22Rv1 (cell line): ENCODE data around the gene ACER1.
"Not testable (repeated sequence)": the region's sequence is repeated elsewhere in the genome, so short reads cannot be mapped to it uniquely, and the experiment has no call there.

Source experiments
- H3K27ac ChIP-seq: fragments of 450-650 bp; 2 replicates; pipeline ENCODE4 v1.5.1; 2017
- CTCF ChIP-seq: fragments of 450-650 bp; IDR thresholded peaks from 2 replicates; pipeline ENCODE4 v1.5.1; 2017; ENCODE audit warnings: mild to moderate bottlenecking
- ZFX ChIP-seq: fragments of 450-650 bp; IDR thresholded peaks from 2 replicates; pipeline ENCODE4 v1.6.1; 2017; ENCODE audit warnings: antibody characterized with exemption, borderline replicate concordance

The ACER1 gene

GRCh38 chr19:6354098-6354674 is 20.8 kb upstream of the ACER1 start:
- H3K27ac ChIP-seq = no peak overlapping the region
- TF ChIP-seq ZFX = no peak
- TF ChIP-seq CTCF = peak; percentile 39

- no peak overlapping the region for H3K27ac ChIP-seq
- TF ChIP-seq ZFX (no peak), CTCF (no peak)
Observed at GRCh38 chr19:6352381-6353165, 19.2 kb upstream of the ACER1 start.

GRCh38 chr19:6350688-6351087 is 17.3 kb upstream of the ACER1 start:
- peak overlapping the region; percentile 37 for H3K27ac ChIP-seq
- TF ChIP-seq ZFX = no peak
- no peak for TF ChIP-seq CTCF

- H3K27ac ChIP-seq = not testable (repeated sequence)
Observed at GRCh38 chr19:6349271-6349670, 15.9 kb upstream of the ACER1 start.

GRCh38 chr19:6343462-6343861 is 10.1 kb upstream of the ACER1 start:
- TF ChIP-seq ZFX = no peak
- TF ChIP-seq CTCF = no peak
- no peak overlapping the region for H3K27ac ChIP-seq

- TF ChIP-seq CTCF (no peak), ZFX (no peak)
- no peak overlapping the region for H3K27ac ChIP-seq
Observed at GRCh38 chr19:6340493-6341201, 7.2 kb upstream of the ACER1 start.

GRCh38 chr19:6334490-6335285 is 1.3 kb upstream of the ACER1 start:
- H3K27ac ChIP-seq = no peak overlapping the region
- no peak for TF ChIP-seq ZFX
- no peak for TF ChIP-seq CTCF
